GM18502 (cell line): Measurements from ENCODE around the gene ARFGAP2.
"Not testable (repeated sequence)": the region's sequence is repeated elsewhere in the genome, so short reads cannot be mapped to it uniquely, and the experiment has no call there.

Experiments used
- ATAC-seq: cut with Tn5 transposase; IDR thresholded peaks from one replicate; pipeline ENCODE4 v1.9.1; 2021; ENCODE audit warnings: mild to moderate bottlenecking; ENCODE audit not compliant: unreplicated experiment, poor library complexity

The ARFGAP2 gene

DNA sequence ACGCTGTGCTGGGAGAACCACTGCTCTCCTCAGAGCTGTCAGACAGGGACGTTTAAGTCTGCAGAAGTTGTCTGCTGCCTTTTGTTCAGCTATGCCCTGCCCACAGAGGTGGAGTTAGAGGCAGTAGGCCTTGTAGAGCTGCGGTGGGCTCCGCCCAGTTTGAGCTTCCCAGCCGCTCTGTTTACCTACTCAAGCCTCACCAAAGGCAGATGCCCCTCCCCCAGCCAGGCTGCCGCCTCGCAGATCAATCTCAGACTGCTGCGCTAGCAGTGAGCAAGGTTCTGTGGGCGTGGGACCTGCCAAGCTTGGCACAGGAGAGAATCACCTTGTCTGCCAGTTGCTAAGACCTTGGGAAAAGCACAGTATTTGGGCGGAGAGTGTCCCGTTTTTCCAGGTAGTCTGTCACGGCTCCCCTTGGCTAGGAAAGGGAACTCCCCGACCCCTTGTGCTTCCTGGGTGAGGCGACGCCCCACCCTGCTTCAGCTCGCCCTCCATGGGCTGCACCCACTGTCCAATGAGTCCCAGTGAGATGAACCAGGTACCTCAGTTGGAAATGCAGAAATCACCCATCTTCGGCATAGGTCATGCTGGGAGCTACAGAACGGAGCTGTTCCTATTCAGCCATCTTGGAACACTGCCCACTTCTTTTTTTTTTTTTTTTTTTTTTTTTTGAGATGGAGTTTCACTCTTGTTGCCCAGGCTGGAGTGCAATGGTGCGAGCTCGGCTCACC, 57.6 kb downstream of the ARFGAP2 start:
- ATAC-seq: not testable (repeated sequence)
